Astrocyte of the cerebellum (primary cell): ENCODE data around the gene SCCPDH.

ENCODE experiments used
- DNase-seq: peaks from one replicate; pipeline ENCODE4 v3.0.0-alpha.2; 2011; ENCODE audit warnings: low read depth
- H3K4me3 ChIP-seq: 2 replicates; pipeline ENCODE4 v1.5.1; 2011; ENCODE audit warnings: mild to moderate bottlenecking, low read depth, low read length, moderate library complexity
- CTCF ChIP-seq: IDR thresholded peaks from 2 replicates; pipeline ENCODE4 v1.5.1; 2012; ENCODE audit warnings: low read length, low read depth, moderate library complexity, mild to moderate bottlenecking; ENCODE audit errors: missing control alignments
- in situ Hi-C: cut with HindIII; loops from 2 replicates; pipeline ENCODE4 v1.10.0; 2017; ENCODE audit warnings: low sequenced_read_pairs

Gene SCCPDH

DNA sequence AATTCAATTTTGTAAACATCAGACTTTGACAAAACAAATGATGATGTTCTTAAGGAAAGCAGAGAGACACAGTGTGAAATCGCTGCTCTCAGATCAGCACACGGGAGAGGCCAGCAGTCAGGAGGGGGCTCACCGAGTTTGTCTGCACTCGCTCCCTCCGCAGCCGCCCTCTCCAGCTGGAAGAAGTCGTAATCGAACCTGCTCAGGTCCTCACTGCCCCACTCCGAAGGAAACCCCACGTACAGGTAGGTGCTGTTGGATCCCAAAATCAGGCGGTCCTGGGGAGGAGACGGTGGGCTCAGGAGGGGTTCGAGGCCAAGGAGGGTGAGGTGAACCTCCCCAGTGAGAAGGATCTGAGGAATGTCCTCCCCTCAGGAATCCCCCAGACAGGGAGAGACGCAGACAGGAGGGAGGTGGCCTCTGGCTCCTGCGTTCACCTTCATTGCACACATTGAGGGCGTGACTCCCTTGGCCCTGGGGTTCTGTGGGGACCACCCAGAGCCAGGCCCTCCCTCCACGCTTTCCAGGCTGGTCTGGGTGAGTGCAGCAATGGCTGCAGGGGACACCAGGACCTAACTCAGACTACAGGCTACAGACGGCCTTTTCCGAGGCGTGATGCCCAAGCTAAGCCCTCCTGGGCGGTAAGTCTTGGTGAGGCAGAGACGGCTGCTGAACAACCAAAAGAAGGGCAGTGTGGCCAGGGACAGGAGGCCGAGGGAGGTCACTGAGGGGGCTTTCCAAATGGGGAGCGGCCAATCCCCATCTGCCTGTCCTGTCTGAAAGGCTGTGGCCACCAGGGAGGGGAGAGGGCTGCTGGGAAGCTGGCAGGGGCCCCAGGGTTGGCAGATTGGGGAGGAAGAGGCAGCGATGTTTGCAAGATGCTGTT is 65.5 kb downstream of the SCCPDH start:
- no peak overlapping the region for H3K4me3 ChIP-seq
- DNase-seq, result no peak
- TF ChIP-seq CTCF, result no peak
- in situ Hi-C loops, result no loop called here

DNA sequence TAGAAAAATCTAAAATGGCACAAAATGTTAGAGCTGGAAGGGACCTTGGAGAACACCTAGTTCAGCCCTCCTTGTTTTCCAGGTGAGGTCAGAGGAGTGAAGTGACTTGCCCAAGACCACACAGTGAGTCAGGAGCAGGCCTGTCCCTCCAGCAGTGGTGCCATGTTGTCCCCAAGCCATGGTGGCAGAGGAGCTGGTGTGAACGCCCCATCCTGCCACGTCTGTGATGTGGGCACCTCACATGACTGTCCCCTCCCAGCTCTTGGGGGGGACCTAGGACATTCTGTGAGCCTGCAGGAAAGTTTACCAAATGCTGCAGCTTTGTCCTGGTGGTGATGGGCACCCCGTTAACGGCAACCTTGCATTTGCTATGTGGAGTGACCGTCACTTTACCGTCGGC is 66.2 kb downstream of the SCCPDH start:
- no peak for DNase-seq
- no peak for TF ChIP-seq CTCF
- in situ Hi-C loops, result no loop called here
- H3K4me3 ChIP-seq, result no peak overlapping the region

- no peak overlapping the region for H3K4me3 ChIP-seq
- in situ Hi-C loops, result no loop called here
- no peak for DNase-seq
- no peak for TF ChIP-seq CTCF
These were observed 66.6 kb downstream of the SCCPDH start for GRCh38 chr1:246790833-246791232.

GRCh38 chr1:246791303-246791918 is 67.2 kb downstream of the SCCPDH start:
- DNase-seq, result no peak
- no peak for TF ChIP-seq CTCF
- H3K4me3 ChIP-seq, result no peak overlapping the region
- in situ Hi-C loops, result no loop called here

GRCh38 chr1:246792603-246793002 is 68.4 kb downstream of the SCCPDH start:
- no peak overlapping the region for H3K4me3 ChIP-seq
- in situ Hi-C loops, result no loop called here
- TF ChIP-seq CTCF, result no peak
- DNase-seq, result no peak

GRCh38 chr1:246793356-246793896 is 69.2 kb downstream of the SCCPDH start:
- no peak for TF ChIP-seq CTCF
- no peak for DNase-seq
- H3K4me3 ChIP-seq, result no peak overlapping the region
- in situ Hi-C loops, result no loop called here
